Activated CD8-positive, alpha-beta T cell treated with anti-CD3 and anti-CD28 coated beads for 36 hours (primary cell): ENCODE data around the gene DNAH8. TPM values are rescaled to one million over a fixed set of nuclear protein-coding genes. Genes with fewer than 3 reads are reported as not detected.

Source experiments
- ATAC-seq: fragments of 200-7000 bp; cut with Tn5 transposase; one replicate; pipeline ENCODE4 v1.10.0; 2021; ENCODE audit warnings: mild to moderate bottlenecking, moderate library complexity
- CTCF ChIA-PET: fragments of 350-600 bp; sonication (Branson Sonifier 250); formaldehyde crosslinking; loops from one replicate; lab custom pipeline; 2021; ENCODE audit warnings: antibody characterized with exemption; lab: Charles Lee
- POLR2A ChIA-PET: fragments of 350-600 bp; sonication (Branson Sonifier 250); formaldehyde crosslinking; loops from one replicate; lab custom pipeline; 2021; ENCODE audit warnings: antibody characterized with exemption; lab: Charles Lee
- DNase-seq: peaks from one replicate; pipeline ENCODE4 v3.0.0-alpha.2; 2020
- H3K27ac Mint-ChIP-seq: one replicate; pipeline ENCODE4 v1.8.0; 2021; ENCODE audit warnings: mild to moderate bottlenecking, mixed read lengths
- H3K27me3 Mint-ChIP-seq: one replicate; pipeline ENCODE4 v1.8.0; 2021; ENCODE audit warnings: mixed read lengths
- H3K36me3 Mint-ChIP-seq: one replicate; pipeline ENCODE4 v1.8.0; 2021; ENCODE audit warnings: low read depth, mixed read lengths
- H3K4me1 Mint-ChIP-seq: one replicate; pipeline ENCODE4 v1.8.0; 2021; ENCODE audit warnings: low read depth, mixed read lengths
- H3K4me3 Mint-ChIP-seq: one replicate; pipeline ENCODE4 v1.8.0; 2021; ENCODE audit warnings: mild to moderate bottlenecking, moderate library complexity, mixed read lengths
- H3K9me3 Mint-ChIP-seq: one replicate; pipeline ENCODE4 v1.8.0; 2021; ENCODE audit warnings: mixed read lengths
- intact Hi-C: fragments of 100-400 bp; cut with micrococcal nuclease; formaldehyde crosslinking; loops from one replicate; pipeline ENCODE4 v1.10.0; 2022
- total RNA-seq, 2 experiments: library from RNA; stranded (reverse); gene quantifications; one replicate each; pipeline ENCODE4 v1.2.3, GENCODE V29; 2021
- TF ChIP-seq, protein P1 (sequence below): fragments of 200-600 bp; IDR thresholded peaks from one replicate; pipeline ENCODE4 v1.8.0; 2022; ENCODE audit warnings: antibody characterized with exemption, mild to moderate bottlenecking

Gene DNAH8
- total RNA-seq, 2 experiments from 2014 or later = not detected

DNA sequence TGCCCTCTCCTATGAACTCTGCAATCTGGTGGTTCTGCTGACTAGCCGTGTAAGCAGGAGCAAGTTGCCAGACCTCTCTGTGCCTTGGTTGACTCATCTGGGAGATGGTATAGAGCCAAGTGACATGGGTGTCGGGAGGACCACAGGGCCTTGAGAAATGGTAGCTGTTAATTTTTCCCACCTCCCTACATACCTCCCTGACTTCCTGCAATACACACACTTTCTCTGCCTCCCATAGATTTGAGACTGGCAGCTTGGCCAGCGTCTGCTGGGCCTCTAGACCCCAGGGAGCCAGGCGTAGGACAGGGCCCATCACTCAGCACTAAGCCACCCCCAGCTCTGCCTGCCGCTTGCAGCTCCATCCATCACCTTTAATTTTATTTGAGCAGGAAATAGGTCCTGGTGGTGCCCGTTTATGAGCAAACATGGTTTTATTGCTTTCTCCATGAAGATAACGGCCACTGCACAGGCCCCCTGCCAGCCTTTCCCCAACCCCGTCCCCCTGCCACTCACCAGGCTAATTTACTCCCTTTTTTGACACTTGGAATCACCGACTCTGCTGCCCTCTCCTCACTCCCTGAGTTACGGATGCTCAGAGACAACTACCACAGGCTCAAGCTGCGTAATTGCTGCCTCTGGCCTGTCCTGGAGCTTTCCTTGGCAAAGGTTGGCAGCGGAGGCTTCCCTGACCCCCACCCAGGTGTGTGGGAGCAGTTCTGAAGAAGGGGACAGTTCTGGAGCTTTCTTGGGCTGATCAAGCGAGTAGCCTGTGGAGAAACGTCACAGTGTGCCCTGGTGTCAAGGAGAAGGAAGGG is 344.6 kb downstream of the DNAH8 start:
- intact Hi-C loops = no loop called here
- ChIA-PET POLR2A (no interaction called here), CTCF (interaction anchor here (1.4 kb wide), 1 partner anchor 86 kb away, joined by 3 read pairs; no protein-coding TSS in a partner anchor)
- DNase-seq (no peak), ATAC-seq (no peak)
- no peak overlapping the region for H3K27ac Mint-ChIP-seq
- H3K4me1 Mint-ChIP-seq = no peaks in the 10 kb centered on the region
- no peak overlapping the region for H3K4me3 Mint-ChIP-seq
- H3K36me3 Mint-ChIP-seq = no peaks in the 10 kb centered on the region
- TF ChIP-seq, protein P1, sequence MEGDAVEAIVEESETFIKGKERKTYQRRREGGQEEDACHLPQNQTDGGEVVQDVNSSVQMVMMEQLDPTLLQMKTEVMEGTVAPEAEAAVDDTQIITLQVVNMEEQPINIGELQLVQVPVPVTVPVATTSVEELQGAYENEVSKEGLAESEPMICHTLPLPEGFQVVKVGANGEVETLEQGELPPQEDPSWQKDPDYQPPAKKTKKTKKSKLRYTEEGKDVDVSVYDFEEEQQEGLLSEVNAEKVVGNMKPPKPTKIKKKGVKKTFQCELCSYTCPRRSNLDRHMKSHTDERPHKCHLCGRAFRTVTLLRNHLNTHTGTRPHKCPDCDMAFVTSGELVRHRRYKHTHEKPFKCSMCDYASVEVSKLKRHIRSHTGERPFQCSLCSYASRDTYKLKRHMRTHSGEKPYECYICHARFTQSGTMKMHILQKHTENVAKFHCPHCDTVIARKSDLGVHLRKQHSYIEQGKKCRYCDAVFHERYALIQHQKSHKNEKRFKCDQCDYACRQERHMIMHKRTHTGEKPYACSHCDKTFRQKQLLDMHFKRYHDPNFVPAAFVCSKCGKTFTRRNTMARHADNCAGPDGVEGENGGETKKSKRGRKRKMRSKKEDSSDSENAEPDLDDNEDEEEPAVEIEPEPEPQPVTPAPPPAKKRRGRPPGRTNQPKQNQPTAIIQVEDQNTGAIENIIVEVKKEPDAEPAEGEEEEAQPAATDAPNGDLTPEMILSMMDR = no peak
- no peaks in the 10 kb centered on the region for H3K9me3 Mint-ChIP-seq
- peaks cover 13% of the 10 kb centered on the region for H3K27me3 Mint-ChIP-seq

DNA sequence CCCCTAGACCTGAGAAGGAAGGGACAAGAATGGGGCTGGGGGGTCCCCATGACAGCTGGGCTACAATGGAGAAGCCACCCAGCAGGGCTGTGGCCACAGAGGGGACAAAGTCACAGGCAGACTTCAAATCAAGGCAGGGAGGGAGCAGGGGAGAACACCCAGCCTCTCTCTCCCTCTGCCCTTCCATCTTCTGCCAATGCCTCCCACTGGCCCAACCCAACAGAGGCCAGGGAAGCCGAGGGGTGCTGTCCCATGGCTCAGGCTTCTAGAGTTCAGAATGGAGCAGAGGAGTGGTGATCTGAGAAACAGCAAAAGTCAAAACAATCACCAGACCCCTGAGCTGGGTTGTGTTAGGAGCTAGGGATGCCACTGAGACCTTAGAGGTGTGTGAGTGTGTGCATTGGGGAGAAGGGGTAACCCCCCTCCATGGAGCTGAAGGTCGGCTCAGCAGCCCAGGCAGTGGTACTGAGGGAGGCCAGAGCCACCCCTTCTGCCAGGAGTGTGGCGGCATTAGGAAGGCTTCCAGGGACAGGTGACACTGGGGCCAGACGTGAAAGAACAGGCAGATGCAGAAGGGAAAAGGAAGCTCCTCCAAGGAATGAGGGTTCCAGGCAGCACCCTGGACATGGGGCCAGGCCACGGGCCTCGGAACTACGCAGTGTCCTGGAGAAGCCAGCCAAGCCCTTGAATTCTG is 345.5 kb downstream of the DNAH8 start:
- Mint-ChIP-seq H3K27me3 (peaks cover 15% of the 10 kb centered on the region), H3K36me3 (no peaks in the 10 kb centered on the region), H3K9me3 (no peaks in the 10 kb centered on the region), H3K4me3 (no peak overlapping the region), H3K4me1 (no peaks in the 10 kb centered on the region), H3K27ac (no peak overlapping the region)
- DNase-seq = no peak
- intact Hi-C loops = no loop called here
- ATAC-seq = no peak
- TF ChIP-seq, protein P1 = no peak
- POLR2A ChIA-PET = interaction anchor here (1.4 kb wide), 1 partner anchor 16 kb away, joined by 4 read pairs; no protein-coding TSS in a partner anchor
- CTCF ChIA-PET = interaction anchor here (1.2 kb wide), 1 partner anchor 23 kb away, joined by 3 read pairs; no protein-coding TSS in a partner anchor

DNA sequence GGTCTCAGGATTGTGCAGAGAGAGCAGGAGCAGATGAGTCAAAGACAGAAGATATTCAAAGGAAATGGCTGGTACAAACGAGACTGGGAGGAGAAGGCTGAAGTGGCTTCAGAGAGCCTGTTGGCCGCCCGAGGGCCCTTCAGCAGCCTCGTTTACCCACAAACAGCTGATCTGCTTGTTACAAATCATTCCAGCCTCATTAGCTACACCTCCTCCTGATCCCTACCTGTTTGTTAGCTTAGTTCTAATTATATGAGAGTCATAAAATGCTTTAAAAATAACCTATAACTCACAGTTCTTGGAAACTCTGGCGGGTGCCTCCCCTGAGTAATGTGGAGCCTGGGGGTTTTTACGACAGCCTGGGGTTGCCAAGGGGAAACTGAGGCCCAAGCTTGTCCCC is 346.1 kb downstream of the DNAH8 start:
- no peaks in the 10 kb centered on the region for H3K9me3 Mint-ChIP-seq
- ATAC-seq (no peak), DNase-seq (no peak)
- H3K36me3 Mint-ChIP-seq = no peaks in the 10 kb centered on the region
- ChIA-PET POLR2A (interaction anchor here (0.9 to 1.4 kb wide), 2 partner anchors 15 to 50 kb away, joined by 3 to 4 read pairs; no protein-coding TSS in a partner anchor), CTCF (interaction anchor here (1.0 to 1.5 kb wide), 4 partner anchors 22 to 104 kb away, joined by 3 read pairs; no protein-coding TSS in a partner anchor)
- intact Hi-C loops = no loop called here
- H3K27me3 Mint-ChIP-seq = peaks cover 14% of the 10 kb centered on the region
- no peak overlapping the region for H3K4me3 Mint-ChIP-seq
- H3K27ac Mint-ChIP-seq = no peak overlapping the region
- no peaks in the 10 kb centered on the region for H3K4me1 Mint-ChIP-seq
- TF ChIP-seq, protein P1 = no peak

DNA sequence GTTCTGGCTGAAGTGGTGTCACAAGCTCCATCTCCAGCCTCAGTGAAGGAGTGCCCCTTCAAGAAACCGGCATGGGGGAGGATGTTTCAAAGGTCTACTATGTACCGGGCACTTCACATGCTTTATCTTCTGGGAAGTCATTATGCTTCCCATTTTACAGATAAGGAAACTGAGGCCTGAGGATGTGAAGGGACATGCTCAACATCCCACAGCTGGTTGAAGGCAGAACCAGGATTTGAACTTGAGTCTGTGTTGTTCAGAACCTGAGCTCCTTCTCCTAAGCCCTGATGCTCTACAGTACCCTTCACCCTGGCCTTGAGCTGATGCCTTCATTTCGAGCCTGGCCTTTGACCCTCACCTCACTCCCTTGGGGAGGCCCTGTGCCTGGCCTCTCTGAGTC is 346.5 kb downstream of the DNAH8 start:
- H3K9me3 Mint-ChIP-seq = no peaks in the 10 kb centered on the region
- no peak overlapping the region for H3K4me3 Mint-ChIP-seq
- no peaks in the 10 kb centered on the region for H3K36me3 Mint-ChIP-seq
- intact Hi-C loops = no loop called here
- ATAC-seq (no peak), DNase-seq (no peak)
- ChIA-PET CTCF (interaction anchor here (1.0 to 1.5 kb wide), 4 partner anchors 22 to 104 kb away, joined by 3 read pairs; no protein-coding TSS in a partner anchor), POLR2A (interaction anchor here (0.9 to 1.4 kb wide), 2 partner anchors 15 to 49 kb away, joined by 3 to 4 read pairs; no protein-coding TSS in a partner anchor)
- H3K4me1 Mint-ChIP-seq = no peaks in the 10 kb centered on the region
- no peak overlapping the region for H3K27ac Mint-ChIP-seq
- peaks cover 14% of the 10 kb centered on the region for H3K27me3 Mint-ChIP-seq
- TF ChIP-seq, protein P1 = no peak
